NCI-H2107 treated with DMSO at 0.1 percent for 48 hours (cell line): ENCODE measurements around the gene RAD21L1.
"Not testable (repeated sequence)": the region's sequence is repeated elsewhere in the genome, so short reads cannot be mapped to it uniquely, and the experiment has no call there.

Experiments
- DNase-seq: peaks from one replicate; lab custom pipeline; 2025; ENCODE audit not compliant: unreplicated experiment; lab: John Stamatoyannopoulos, UW

RAD21L1 gene

DNA sequence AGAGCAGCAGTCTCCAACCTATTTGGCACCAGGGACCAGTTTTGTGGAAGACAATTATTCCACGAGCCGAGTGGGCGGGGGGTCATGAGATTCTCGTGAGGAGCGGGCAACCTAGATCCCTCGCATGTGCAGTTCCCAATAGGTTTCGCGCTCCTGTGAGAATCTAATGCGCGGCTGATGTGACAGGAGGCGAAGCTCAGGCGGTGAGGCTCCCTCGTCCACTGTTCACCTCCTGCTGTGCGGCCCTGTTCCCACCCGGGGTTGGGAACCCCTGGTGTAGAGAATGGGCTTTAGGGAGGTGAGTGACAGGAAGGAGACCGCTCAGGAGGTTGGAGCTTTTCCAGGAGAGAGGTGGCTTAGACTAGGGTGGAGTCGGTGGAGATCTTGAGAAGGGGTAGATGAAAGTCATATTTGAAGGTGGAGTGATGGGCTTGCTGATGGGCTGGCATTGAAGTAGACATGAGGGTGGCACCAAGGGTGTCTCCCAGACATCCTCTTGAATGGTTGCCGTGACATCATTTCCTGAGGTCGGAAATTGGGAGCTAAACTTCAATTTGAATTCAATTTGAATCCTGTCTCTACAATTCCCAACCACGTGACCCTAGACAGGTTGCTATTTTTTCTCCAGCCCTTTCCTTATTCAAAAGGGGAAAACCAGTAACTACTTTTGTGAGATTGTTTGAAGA, 1.5 kb upstream of the RAD21L1 start:
- DNase-seq: no peak

DNA sequence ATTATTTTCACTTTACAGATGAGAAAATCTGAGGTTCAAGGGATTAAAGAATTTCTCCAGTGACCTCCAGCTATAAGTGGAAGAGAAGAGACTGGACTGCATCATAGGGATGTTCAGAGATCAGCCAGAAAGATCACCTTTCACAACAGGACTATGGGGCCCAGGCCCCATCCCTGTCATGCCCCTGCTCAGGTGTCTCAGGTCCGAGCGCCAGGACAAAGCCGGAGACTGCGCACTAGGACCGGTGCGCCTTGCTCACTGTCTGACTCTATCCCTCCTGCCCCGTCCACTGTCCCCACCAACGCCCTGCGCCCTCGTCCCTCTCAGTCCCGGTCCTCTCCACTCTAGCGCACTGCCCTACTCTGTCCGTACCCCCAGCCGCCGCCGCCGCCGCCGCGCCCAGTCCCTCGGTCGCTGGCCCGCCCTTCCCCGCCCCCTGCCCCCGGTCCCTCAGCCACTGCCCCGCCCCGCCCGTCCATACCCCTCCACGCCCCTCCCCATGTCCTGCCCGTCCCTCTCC, 521 bp upstream of the RAD21L1 start:
- no peak for DNase-seq

DNA sequence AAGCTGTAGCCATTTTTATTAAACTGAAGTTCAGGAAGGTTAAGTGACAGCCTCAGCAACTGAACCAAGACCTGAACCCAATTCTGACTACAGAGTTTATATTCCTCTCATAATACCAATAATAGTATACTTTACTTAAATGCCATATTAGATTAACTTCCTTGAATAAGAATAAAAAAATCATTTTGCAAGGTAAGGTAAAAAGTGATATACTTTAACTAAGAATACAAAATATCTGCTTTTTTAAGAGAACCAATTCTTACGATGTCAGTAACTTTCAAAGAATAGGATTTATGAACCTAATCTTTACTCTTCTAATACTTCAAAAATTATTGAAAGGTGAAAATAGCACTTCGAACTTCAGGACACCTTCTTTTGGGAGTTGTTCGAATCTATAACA, 3.7 kb downstream of the RAD21L1 start:
- no peak for DNase-seq

DNA sequence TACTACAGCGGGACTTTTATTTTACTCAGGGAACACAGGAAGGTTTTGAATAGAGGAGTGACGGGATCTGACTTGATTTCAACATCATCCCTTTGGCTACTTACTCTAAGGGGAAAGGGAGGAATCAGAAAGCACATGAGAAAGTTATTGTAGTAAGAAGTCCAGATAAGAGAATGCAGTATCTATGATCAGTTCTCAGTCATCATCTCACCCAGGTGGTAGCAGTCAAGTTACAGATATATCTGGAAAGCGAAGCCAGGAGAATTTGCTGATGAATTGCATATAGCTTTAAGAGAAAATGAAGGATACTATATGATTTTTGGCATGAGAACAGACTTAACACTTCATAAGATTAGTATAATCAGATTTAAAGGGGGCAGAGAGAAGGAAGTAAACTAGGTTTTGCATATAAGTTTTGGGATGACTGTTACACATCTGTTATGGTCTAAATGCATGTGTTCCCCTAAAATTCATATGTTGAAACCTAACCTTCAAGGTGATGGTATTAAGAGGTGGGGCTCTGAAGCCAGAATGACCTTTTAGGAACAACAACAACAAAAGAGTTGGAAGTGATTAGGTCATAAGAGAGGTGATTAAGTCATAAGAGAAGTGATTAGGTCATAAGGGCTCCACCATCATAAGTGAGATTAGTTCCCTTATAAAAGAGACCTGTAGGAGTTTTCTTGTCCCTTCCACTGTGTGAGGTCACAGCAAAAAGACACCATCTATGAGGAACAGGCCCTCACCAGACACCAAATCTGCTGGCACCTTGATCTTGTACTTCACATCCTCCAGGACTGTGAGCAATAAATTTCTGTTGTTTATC, 6.7 kb downstream of the RAD21L1 start:
- no peak for DNase-seq

DNA sequence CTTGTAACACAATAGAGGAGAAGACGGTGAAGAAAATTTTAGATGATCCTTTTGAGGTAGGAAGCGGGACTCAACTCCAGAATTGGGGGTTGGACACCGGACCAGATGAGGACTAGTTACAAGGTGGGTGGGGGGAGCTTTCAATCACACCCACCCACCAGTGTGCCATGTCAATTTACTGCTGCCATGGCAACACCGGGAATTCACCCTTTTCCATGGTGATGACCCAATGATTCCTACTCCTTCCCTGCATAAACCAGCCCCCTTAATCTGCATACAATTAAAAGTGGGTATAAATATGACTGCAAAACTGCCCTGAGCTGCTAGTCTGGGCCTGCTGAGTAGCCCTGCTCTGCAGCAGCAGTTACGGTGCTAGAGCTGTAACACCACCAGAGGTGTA, 14.7 kb downstream of the RAD21L1 start:
- no peak for DNase-seq

DNA sequence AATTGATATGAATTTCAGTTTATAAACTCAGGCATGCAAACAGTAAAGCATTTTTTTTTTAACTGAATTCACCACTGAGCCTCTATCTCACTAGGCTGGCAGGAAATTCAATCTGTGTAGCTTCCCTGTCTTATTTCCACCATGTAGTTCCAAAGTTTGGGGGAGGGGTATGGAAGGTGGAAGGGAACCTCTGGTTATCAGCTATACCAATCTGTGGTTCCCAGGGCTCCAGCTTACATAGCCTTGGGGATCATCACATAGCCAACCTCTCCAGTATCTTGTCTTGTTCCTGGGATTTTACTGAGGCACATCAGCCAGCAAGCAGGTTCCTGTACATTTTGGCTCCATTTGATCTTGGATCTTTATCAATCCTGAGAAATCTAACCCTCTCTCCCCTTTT, 15.6 kb downstream of the RAD21L1 start:
- DNase-seq: no peak

DNA sequence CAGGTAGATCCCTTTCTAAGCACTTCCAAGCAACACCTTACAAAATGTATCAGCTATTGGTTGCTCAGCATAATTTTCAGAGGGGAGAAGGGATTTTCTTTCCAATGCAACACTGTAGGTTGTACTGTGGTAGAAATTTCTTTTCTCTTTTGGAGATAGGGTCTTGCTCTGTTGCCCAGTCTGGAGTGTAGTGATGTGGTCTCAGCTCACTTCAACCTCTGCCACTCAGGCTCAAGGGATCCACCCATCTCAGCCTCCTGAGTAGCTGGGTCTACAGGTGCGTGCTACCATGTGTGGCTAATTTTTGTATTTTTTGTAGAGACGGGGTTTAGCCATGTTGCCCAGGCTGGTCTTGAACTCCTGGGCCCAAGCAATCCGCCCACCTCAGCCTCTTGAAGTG, 16.3 kb downstream of the RAD21L1 start:
- no peak for DNase-seq

DNA sequence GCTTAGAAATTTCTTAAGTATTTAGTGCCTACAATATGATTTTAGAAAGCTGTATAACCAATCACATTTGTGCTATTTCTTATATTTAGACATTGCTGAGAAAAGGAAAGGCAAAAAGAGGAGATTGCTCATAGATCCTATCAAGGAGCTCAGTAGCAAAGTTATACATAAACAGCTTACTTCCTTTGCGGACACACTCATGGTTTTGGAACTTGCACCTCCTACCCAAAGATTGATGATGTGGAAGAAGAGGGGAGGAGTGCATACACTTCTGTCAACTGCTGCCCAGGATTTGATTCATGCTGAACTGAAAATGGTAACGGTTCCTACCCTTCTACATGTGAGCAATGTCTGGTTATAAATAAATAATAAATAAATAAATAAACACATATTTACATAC, 16.7 kb downstream of the RAD21L1 start:
- DNase-seq: no peak

DNA sequence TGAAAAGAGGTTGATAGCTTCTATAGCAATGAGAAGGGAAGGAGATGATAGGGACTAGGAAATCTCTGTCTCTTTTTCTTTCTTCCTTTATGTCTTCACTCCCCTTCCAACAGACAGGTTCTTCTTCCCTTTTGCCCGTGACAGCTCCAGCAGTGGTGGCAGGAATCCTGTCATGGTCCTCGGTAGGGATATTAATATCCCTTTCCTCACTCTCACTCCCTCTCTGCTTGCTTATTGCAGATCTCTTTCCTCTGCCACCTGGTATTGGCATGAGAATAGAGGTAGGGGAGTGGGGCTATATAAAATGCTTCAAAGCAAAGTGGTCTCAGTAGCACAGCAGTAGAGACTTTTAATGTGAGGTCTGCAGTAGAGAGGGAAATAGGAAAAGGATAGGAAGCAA, 19.7 kb downstream of the RAD21L1 start:
- no peak for DNase-seq

DNA sequence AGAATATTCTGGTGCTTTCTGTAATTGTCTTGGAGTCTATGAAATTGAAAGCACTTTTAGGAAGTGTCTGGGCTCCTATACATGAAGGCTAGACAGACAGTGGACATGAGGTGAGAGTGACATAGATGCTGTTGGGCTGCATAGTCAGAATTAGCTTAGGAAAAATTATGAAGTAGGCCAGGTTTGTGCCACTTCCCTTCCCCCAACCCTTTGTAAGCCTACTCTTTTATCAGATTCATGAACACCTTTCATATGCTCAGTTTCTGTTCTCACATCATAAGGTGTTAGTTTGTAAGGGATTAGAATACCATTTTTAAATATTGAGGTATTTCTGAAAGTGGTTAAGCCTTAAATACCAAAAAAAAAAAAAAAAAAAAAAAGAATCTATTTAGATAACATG, 21.8 kb downstream of the RAD21L1 start:
- no peak for DNase-seq

DNA sequence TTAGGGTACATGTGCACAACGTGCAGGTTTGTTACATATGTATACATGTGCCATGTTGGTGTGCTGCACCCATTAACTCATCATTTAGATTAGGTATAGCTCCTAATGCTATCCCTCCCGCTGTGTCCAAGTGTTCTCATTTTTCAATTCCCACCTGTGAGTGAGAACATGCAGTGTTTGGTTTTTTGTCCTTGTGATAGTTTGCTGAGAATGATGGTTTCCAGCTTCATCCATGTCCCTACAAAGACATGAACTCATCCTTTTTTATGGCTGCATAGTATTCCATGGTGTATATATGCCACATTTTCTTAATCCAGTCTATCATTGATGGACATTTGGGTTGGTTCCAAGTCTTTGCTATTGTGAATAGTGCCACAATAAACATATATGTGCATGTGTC, 24.4 kb downstream of the RAD21L1 start:
- DNase-seq: not testable (repeated sequence)

DNA sequence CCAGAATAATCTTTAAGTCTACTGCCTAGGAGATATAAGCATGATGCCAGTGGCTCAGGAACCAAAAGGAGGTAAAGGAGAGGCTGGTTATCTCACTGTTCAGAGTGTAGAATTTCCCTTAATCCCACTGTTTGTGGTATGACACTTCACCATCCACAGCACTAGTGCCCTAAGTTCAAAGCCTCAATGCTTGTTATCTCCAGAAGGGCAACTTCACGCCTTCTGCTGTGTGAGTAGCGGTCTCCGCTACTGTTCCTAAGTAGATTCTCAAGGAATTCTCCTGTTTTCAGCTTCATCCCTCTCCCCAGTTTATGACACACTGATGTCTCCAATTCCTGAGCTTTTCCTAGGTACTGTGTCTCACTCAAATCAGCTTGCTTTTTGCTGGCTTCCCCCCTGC, 26.6 kb downstream of the RAD21L1 start:
- DNase-seq: no peak

DNA sequence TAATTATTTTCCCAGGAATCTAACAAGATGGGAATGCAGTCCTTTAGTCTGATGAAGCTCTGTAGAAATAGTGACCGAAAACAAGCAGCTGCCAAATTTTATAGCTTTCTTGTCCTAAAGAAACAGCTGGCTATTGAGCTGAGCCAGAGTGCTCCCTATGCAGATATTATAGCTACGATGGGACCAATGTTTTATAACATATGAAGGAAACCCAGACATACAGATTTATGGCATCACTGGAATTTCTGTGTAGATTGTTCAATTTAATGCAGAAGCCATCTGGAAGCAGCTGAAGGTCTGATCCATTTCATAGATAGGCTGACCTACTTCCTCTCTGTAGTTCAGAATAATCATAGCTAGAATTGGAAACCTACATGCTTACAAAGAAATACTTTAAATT, 28.4 kb downstream of the RAD21L1 start:
- DNase-seq: no peak

DNA sequence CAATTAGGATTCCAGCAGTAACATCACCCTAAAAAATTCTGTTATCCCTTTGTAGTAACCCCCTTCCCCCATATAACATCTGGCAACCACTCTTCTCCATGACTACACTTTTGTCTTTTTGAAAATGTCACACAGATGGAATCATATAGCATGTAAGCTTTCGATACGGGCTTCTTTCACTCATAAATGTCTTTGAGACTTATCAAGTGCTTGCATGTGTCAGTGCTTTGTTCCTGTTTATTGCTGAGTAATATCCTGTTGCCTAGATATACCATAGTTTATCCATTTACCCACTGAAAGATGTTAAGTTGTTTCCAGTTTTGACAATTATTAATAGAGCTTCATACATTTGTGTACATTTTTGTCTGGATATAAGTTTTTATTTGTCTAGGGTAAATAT, 29.8 kb downstream of the RAD21L1 start:
- DNase-seq: no peak

DNA sequence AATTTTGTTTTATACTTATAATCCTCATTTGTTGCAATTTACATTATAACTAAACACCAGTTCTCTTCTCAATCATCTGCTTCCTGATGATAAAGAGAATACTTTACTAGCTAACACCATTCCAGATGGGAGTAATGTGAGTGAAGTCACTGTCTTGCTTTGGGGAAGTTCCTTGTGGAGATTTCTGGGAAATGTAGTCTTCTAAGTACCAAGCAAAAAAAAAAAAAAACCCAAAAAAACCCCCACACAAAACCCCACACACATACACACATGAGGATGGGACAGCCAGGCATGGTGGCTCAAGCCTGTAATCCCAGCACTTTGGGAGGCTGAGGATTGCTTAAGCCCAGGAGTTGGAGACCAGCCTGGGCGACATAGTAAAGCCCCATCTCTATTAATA, 38.0 kb downstream of the RAD21L1 start:
- DNase-seq: no peak

DNA sequence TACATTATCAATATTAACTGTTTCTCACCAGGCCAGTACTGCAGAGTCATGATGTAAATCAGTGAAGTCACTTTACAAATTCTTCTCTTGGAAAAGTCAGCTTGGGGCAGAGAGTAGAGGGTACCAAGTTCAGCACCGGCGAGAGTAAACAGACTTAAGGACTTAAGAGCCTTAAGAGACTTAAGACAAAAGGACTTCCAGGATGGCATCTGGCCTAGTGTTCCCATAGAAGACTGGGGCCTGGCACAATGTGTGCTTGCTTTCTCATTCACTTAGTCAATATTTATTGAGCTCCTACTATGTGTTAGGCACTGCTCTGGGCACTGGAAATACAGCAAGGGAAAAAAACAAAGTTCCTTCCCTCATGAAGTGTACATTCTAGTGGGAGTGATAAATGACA, 38.9 kb downstream of the RAD21L1 start:
- no peak for DNase-seq

DNA sequence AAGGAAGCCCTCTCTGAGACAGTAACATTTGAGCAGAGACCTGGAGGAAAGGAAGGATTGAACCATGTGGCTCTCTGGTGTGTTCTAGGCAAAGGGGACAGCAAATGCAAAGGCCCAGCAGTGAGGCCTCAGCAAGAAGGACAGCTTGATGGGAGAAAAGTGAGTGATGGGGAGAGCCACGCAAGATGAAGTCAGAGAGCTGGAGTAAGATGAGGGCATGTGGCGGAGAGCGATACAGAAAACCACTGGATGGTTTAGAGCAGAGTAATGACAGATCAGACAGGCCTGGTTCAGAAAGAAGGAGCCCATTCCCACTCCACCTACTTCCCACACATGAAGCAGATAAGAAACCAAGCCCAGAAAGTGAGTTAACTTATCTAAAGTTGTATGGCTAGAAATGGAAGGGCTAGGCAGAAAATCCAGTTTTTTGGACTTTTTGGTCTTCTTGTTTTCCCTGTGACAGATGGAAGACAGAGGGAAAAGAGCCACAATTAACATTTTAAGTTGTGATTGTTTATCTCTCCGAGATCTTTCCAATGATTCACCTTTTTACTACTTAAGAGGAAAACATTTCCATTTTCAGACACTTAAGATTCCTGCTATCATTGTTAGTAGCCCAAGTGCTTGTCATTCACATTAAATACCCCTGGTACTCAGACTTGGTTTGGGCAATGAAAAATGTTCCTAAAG, 39.5 kb downstream of the RAD21L1 start:
- DNase-seq: no peak

DNA sequence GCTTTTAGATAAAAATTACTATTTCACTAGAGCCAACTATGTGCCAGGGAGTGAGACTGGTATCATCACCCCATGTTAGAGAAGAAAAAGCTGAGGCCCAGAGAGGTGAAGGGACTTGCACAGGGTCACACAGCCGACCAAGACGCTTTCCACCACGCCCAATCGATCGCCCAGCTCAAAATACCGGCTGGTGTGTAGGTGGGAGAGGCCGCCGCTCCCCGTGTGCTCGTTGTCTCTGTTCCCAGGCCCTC, 40.0 kb downstream of the RAD21L1 start:
- DNase-seq: no peak

DNA sequence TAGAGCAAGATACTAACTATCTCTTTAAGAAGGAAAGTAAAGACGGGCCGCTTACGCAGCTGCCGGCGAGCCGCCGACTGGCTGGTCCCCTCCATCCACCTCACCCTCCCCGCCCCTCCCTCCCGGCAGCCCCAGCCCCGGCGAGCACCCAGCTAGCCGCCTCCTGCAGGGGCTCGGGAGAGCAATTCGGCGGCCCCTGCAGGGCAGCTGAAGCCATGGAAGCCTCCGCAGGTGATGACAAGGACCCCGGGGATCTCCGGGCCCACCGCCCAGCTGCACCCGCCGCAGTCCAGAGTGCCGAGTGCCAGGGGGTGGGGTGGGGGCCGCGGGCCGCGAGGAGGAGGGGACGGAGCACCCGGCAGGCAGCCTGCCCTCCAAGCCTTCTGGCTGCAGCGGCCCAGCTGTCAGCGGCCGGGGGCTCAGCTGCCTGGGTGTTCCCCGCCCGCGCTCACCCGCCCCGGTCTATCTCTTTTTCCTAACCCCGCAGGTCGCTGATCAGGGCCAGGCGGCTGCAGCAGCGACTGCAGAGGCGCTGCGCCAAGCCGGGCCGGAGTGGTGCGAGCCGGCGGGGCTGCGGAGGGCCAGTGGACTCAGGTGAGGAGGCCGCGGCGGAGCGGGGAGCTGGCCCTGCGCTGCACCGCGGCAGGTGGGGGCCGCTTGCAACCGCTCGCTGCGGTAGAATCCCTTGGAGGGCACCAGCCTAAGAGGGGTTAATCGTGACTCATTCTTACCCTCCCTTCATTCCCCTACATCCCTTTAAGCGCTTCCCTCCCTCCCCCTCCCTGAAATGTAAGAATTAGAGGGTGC, 40.5 kb downstream of the RAD21L1 start, which contains the start of gene SNPH:
Gene SNPH (plus strand): TSS at position 128 of the 807 bp plus-strand sequence. CDS start 29,946 bp downstream, outside the sequence.
- DNase-seq: no peak

DNA sequence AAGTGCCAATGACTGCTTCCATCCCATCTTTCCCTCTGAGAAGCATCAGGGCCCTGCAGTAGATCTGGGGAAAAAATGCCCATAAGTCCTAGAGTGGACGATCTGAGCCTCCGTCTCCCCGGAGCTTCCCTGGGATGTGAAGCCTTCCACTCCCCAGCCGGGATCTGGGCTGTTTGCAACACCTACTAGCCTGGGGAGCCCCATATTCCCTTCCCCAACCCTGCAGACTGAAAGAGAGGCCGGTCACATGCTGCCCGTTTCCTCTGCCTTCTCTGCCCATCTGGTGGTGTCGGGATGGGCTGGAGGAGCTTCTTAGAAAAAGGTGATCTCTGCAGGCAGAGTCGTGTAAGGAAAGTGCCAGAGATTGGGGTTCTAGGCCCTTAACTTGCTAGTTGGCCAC, 41.3 kb downstream of the RAD21L1 start:
- DNase-seq: no peak

DNA sequence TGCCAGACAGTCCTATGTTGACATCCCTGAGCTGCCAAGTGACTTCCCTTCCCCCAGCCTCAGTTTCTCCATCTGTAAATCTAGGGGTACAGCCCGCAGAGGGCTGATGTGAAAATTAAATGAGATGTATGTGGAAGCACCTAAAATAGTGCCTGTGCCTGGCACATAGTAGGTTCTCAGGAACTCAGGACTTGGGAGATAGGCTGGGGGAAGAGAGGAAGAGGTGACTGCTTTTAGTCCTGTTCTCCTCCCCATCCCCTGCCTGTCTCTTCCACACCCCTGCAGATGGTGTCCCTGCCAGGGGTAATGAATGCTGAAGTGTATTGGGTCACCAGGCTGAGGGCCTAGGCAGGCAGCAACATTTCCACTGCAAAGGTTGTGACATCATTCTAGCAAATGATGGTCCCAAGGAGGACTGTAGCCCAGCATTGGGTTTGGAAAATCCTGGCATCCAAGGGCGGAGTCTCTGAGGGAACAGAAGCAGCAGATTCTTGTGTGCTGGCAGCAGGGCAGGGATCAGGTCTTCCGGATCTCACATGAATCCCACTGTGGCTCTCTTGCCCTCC, 42.0 kb downstream of the RAD21L1 start:
- no peak for DNase-seq
